Renal cortical epithelial cell (primary cell): ENCODE data around the gene DCUN1D1. TPM values are rescaled to one million over a fixed set of nuclear protein-coding genes. Genes with fewer than 3 reads are reported as not detected.

Source experiments
- DNase-seq: peaks from one replicate; pipeline ENCODE4 v3.0.0-alpha.2; 2011; ENCODE audit warnings: low read depth
- total RNA-seq: library from RNA; depleted of rRNA; stranded (reverse); fragments of >200 nt; gene quantifications from 2 replicates; pipeline ENCODE4 v1.2.3, GENCODE V29; 2014

Gene DCUN1D1
- total RNA-seq, 1 donor from 2014 or later, result 58.2 TPM

DNA sequence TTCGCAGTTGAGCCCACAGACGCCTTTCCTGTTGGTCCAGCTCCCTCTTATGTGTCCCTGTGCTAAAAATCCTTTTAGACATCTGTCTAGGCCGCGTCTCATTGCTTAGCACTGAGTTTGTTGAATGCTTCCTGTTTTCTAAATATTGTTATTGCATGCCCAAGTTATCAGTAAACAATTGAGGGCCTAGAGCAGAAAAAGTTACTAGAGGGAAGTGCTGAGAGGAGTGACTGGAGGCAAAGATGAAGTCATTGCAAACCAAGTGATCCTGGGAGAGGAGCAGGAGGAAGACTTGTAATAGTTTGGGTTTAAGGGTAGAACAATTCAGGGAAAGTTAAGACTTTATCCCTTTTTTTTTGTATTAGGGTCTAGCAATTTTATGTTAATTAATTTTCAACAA lies 88.1 kb downstream of the DCUN1D1 start:
- no peak for DNase-seq

DNA sequence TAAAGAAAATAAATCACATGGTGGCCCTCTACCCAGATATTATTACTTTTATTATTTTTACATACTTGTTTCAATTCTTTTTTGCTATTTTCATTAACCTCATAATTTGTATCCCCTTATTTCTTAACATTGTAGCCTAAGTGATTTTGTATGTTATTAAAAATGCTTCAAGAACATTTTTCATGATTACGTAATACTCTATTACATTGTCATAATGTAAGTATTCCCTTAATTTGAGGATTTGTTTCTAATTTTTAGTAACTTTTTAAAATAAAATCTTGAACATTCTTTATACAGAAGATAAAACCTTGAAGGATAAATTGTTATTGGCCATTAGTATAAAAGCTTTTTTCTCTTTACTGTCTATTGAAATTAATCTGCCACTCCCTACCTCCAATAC lies 89.0 kb downstream of the DCUN1D1 start:
- no peak for DNase-seq

DNA sequence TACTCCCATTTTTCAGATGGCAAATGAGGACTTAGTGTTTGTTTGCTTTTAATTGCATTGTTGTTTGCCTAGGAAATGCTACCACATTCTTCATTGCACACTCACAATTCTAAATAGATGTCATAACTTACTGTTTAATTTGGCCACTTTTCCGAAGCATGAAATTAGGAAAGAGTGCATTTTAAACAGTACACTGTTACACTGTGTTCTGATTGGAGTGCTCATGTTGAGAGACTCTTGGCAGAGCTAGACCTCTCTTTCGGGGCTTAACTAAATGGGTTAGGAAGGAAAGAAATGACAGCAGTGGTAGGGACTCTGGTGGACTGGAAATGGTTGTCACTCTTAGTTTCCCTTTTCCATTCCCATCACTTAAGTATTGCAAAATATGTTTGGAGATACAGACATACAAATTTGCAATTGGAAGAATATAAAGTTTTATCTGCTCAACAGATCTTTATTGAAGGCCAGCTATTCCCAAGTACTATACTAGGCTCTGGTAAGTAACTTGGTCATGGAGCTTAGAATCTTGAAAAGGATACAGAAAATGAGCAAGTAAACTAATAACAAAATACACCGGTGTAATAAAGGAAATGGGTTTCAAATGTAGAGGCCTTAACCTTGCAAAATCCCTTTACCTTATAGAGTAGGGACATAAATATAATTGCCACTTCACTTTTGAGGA lies 90.2 kb downstream of the DCUN1D1 start:
- DNase-seq, result no peak

Other genes starting within 250 kb of the DCUN1D1 start
- 59.9 and 69.8 TPM in 2 replicates for gene ATP11B, start 187.0 kb downstream of the DCUN1D1 start, total RNA-seq
- gene MCCC1, start 119.0 kb upstream of the DCUN1D1 start, total RNA-seq, result 24.3 and 38.8 TPM in 2 replicates
- gene LAMP3, start 182.2 kb upstream of the DCUN1D1 start, total RNA-seq, result 0.10 and 0.17 TPM in 2 replicates